Ascending aorta (tissue), 2 donors: ENCODE measurements around the gene CACNA1B. TPM values are rescaled to one million over a fixed set of nuclear protein-coding genes. Genes with fewer than 3 reads are reported as not detected.

Experiments
- DNase-seq, 2 donors: peaks; one replicate each; pipeline ENCODE4 v3.0.0-alpha.2; 2019; ENCODE audit warnings: low spot score in 2 of 2
- H3K27ac ChIP-seq, 2 donors: fragments of 200-600 bp; sonication (generic); one replicate each; pipeline ENCODE4 v1.5.1; 2016 to 2017; ENCODE audit warnings: mild to moderate bottlenecking in 1 of 2
- H3K27me3 ChIP-seq: fragments of 200-600 bp; sonication (generic); one replicate; pipeline ENCODE4 v1.5.1; 2017
- H3K36me3 ChIP-seq, 2 donors: fragments of 200-600 bp; sonication (generic); one replicate each; pipeline ENCODE4 v1.5.1; 2016
- H3K4me1 ChIP-seq, 2 donors: fragments of 200-600 bp; sonication (generic); one replicate each; pipeline ENCODE4 v1.5.1; 2016 to 2017; ENCODE audit warnings: mild to moderate bottlenecking in 1 of 2
- H3K4me3 ChIP-seq, 2 donors: fragments of 200-600 bp; sonication (generic); one replicate each; pipeline ENCODE4 v1.5.1; 2016 to 2017; ENCODE audit warnings: mild to moderate bottlenecking in 1 of 2
- H3K9me3 ChIP-seq, 2 donors: fragments of 200-600 bp; sonication (generic); one replicate each; pipeline ENCODE4 v1.5.1; 2016
- intact Hi-C: fragments of 100-400 bp; cut with DNase I; formaldehyde crosslinking; loops from one replicate; pipeline ENCODE4 v1.15.1; 2023
- total RNA-seq: library from RNA; depleted of rRNA; stranded (reverse); fragments of >200 nt; gene quantifications from one replicate; pipeline ENCODE4 v1.1.0, GENCODE V29; 2016
- TF ChIP-seq, protein P1 (sequence below), 3 experiments: fragments of 200-600 bp in 2 of 3; fragments of 450-650 bp in 1 of 3; sonication (generic) in 2 of 3; IDR thresholded peaks; one replicate each; pipeline ENCODE4 v1.5.1; 2016 to 2019; ENCODE audit warnings: antibody characterized with exemption in 3 of 3, mild to moderate bottlenecking in 1 of 3, moderate library complexity in 1 of 3

The CACNA1B gene
- total RNA-seq, 1 donor from 2014 or later = not detected

DNA sequence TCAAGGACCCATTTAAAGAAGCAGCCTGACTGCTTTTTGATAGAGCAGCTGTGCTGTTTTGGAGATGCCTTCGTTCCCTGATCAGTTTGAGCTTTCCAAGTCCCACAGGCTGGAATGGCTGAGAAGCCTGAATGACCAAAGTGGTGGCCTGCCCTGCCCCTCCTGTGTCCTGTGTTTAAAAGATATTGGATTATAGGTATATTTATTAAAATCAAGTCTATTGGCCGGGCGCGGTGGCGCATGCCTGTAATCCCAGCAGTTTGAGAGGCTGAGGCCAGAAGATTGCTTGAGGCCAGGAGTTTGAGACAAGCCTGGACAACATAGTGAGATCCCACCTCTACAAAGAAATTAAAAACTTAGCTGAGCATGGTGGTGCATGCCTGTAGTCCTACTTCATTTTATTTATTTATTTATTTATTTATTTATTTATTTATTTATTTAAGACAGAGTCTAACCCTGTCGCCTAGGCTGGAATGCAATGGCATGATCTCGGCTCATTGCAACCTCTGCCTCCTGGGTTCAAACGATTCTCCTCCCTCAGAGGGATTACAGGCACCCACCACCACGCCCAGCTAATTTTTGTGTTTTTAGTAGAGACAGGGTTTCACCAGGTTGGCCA, 87.7 kb downstream of the CACNA1B start:
- no peaks in the 10 kb centered on the region for H3K4me1 ChIP-seq
- no peak for DNase-seq
- TF ChIP-seq, protein P1, sequence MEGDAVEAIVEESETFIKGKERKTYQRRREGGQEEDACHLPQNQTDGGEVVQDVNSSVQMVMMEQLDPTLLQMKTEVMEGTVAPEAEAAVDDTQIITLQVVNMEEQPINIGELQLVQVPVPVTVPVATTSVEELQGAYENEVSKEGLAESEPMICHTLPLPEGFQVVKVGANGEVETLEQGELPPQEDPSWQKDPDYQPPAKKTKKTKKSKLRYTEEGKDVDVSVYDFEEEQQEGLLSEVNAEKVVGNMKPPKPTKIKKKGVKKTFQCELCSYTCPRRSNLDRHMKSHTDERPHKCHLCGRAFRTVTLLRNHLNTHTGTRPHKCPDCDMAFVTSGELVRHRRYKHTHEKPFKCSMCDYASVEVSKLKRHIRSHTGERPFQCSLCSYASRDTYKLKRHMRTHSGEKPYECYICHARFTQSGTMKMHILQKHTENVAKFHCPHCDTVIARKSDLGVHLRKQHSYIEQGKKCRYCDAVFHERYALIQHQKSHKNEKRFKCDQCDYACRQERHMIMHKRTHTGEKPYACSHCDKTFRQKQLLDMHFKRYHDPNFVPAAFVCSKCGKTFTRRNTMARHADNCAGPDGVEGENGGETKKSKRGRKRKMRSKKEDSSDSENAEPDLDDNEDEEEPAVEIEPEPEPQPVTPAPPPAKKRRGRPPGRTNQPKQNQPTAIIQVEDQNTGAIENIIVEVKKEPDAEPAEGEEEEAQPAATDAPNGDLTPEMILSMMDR (IDR thresholded peaks at IDR 0.05) = no peak
- H3K27me3 ChIP-seq = no peaks in the 10 kb centered on the region
- no peaks in the 10 kb centered on the region for H3K36me3 ChIP-seq
- no peak overlapping the region for H3K4me3 ChIP-seq
- no peak overlapping the region for H3K27ac ChIP-seq
- H3K9me3 ChIP-seq = no peaks in the 10 kb centered on the region
- intact Hi-C loops = no loop called here

DNA sequence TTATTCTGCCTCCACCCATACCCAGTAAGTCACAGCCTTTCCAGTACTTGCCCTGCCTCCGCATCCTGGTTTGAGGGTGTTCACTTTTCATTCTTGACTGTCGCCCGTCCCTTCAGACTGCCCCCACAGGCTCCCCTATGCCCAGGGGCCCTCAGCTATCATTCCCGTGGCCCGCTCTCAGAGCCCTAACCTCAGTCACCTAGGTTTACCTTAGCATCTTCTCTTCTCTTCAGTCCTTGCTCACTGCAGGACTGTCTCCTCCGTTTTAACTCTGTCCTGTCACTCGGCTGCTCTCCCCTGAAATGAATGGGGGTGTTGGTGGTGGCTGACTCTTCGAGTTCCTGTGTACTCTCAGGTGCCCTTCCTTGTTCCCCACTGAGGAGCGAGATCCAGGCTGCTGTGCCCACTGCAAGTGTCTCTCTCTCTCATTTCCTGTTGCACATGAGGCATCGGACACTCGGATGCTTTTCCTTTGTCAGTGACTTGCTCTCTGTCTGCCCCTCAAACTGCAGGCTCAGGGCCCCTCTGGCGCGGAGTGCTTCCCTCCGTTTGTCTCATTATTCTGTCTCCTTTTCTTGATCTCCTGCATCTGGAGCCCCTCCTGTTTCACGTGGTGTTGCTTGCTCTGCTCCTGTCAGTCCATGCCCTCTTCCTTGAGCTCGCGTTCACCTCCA, 89.8 kb downstream of the CACNA1B start:
- no peaks in the 10 kb centered on the region for H3K4me1 ChIP-seq
- no peak overlapping the region for H3K4me3 ChIP-seq
- no peaks in the 10 kb centered on the region for H3K27me3 ChIP-seq
- DNase-seq = no peak
- no peaks in the 10 kb centered on the region for H3K36me3 ChIP-seq
- H3K9me3 ChIP-seq = no peaks in the 10 kb centered on the region
- no peak overlapping the region for H3K27ac ChIP-seq
- intact Hi-C loops = no loop called here
- TF ChIP-seq, protein P1 (IDR thresholded peaks at IDR 0.05) = no peak

DNA sequence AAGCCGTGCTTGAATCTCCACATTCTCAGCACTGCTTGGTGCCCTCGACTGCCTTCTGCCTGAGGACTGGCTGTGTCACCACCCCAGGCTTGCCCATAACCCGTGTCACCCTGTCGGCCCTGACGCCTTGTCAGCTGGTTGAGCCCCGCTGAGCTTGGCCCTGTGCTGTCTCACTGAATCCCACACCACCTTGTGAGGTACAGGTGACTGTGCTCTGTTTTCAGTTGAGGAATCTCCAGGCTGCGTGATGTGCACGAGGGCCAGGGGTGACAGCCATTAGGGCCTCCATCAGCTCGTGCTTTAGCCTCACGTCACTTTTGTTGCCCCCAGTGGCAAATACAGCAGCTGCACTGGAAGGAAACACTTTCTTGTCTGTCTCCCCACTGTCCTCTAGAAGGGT, 90.7 kb downstream of the CACNA1B start:
- Histone ChIP-seq H3K27ac (no peak overlapping the region), H3K4me1 (no peaks in the 10 kb centered on the region), H3K36me3 (no peaks in the 10 kb centered on the region), H3K9me3 (no peaks in the 10 kb centered on the region), H3K27me3 (no peaks in the 10 kb centered on the region), H3K4me3 (no peak overlapping the region)
- TF ChIP-seq, protein P1 (IDR thresholded peaks at IDR 0.05) = no peak
- no peak for DNase-seq
- intact Hi-C loops = no loop called here

DNA sequence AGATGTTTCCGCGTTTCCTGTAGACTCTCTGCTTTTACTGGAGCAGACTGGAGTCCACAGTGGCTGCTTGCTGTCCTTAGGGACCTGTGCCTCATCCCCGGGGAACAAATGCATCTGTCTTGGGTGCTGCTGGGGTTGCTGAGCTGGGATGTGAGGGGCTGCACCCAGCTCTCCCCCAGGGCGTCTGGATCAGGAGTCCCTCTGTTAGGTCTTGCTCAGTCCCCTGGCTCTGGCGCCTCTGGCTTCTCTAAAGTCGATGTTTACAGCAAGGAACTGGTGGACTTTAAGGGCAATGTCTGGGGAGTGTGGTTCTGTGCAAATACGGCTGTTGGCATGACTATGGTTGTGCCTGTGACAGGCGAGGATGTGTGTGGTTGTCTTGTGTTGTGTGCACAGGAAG, 91.4 kb downstream of the CACNA1B start:
- intact Hi-C loops = no loop called here
- H3K27me3 ChIP-seq = no peaks in the 10 kb centered on the region
- H3K36me3 ChIP-seq = no peaks in the 10 kb centered on the region
- DNase-seq = no peak
- TF ChIP-seq, protein P1 (IDR thresholded peaks at IDR 0.05) = no peak
- H3K9me3 ChIP-seq = no peaks in the 10 kb centered on the region
- H3K4me3 ChIP-seq = no peak overlapping the region
- no peaks in the 10 kb centered on the region for H3K4me1 ChIP-seq
- no peak overlapping the region for H3K27ac ChIP-seq

DNA sequence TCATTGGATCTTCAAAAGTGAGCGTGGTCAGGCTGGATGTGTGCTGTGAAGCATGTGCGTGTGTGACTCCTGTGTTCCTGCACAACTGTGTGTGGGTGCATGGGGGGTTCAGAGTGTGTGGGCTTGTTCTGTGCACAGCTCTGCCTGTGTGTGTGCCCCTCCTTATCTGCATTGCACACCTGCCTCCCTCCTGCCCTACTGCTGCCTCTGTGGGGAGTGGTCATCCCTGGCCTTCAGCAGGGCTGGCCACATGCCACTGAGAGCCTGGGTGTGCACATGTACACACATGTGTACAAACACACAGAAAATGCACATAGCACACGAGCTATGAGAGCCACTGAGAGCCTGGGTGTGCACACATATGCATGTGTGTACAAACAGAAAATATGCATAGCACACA, 92.1 kb downstream of the CACNA1B start:
- Histone ChIP-seq H3K4me3 (no peak overlapping the region), H3K27ac (no peak overlapping the region), H3K27me3 (no peaks in the 10 kb centered on the region), H3K36me3 (no peaks in the 10 kb centered on the region), H3K9me3 (no peaks in the 10 kb centered on the region), H3K4me1 (no peaks in the 10 kb centered on the region)
- DNase-seq = no peak
- intact Hi-C loops = no loop called here
- TF ChIP-seq, protein P1 (IDR thresholded peaks at IDR 0.05) = no peak
